HEK293T (cell line): ENCODE data around the gene KIF9.
A peak's percentile ranks its signal among the peaks of the same experiment; 100 is the strongest.
"Not testable (repeated sequence)": the region's sequence is repeated elsewhere in the genome, so short reads cannot be mapped to it uniquely, and the experiment has no call there.

Experiments
- CTCF ChIA-PET: fragments of 350-600 bp; formaldehyde crosslinking; extraction: SDS; loops from one replicate; lab custom pipeline; 2021; ENCODE audit warnings: antibody characterized with exemption, inconsistent platforms; lab: Yijun Ruan, JAX
- POLR2A ChIA-PET: fragments of 350-600 bp; formaldehyde crosslinking; extraction: SDS; loops from one replicate; lab custom pipeline; 2020; ENCODE audit warnings: antibody characterized with exemption, inconsistent platforms; lab: Yijun Ruan, JAX
- DNase-seq: peaks from one replicate; pipeline ENCODE4 v3.0.0; 2012; ENCODE audit warnings: mixed read lengths; ENCODE audit errors: extremely low spot score
- ARNT ChIP-seq: fragments of 450-650 bp; IDR thresholded peaks from 2 replicates; pipeline ENCODE4 v1.6.1; 2017; ENCODE audit warnings: mild to moderate bottlenecking
- BHLHE40 ChIP-seq: fragments of 450-650 bp; IDR thresholded peaks from 2 replicates; pipeline ENCODE4 v1.6.1; 2016; ENCODE audit warnings: mild to moderate bottlenecking, moderate library complexity, borderline replicate concordance
- CTBP1 ChIP-seq: fragments of 450-650 bp; IDR thresholded peaks from 2 replicates; pipeline ENCODE4 v1.6.1; 2016; ENCODE audit warnings: borderline replicate concordance
- ELF4 ChIP-seq: fragments of 450-650 bp; IDR thresholded peaks from 2 replicates; pipeline ENCODE4 v1.6.1; 2017; ENCODE audit warnings: antibody characterized with exemption
- FOXA1 ChIP-seq: fragments of 450-650 bp; IDR thresholded peaks from 2 replicates; pipeline ENCODE4 v1.6.1; 2016; ENCODE audit warnings: mild to moderate bottlenecking
- FOXK2 ChIP-seq: fragments of 450-650 bp; IDR thresholded peaks from 2 replicates; pipeline ENCODE4 v1.6.1; 2016; ENCODE audit warnings: mild to moderate bottlenecking
- FOXM1 ChIP-seq: fragments of 450-650 bp; IDR thresholded peaks from 2 replicates; pipeline ENCODE4 v1.6.1; 2017; ENCODE audit warnings: mild to moderate bottlenecking, borderline replicate concordance
- HDGF ChIP-seq: fragments of 450-650 bp; IDR thresholded peaks from 2 replicates; pipeline ENCODE4 v1.6.1; 2017; ENCODE audit warnings: antibody characterized with exemption, borderline replicate concordance
- L3MBTL2 ChIP-seq: fragments of 450-650 bp; conservative IDR thresholded peaks from 2 replicates; pipeline ENCODE4 v1.6.1; 2016; ENCODE audit warnings: mild to moderate bottlenecking
- LEF1 ChIP-seq: fragments of 450-650 bp; IDR thresholded peaks from 2 replicates; pipeline ENCODE4 v1.6.1; 2017; ENCODE audit warnings: mild to moderate bottlenecking, borderline replicate concordance
- NFRKB ChIP-seq: fragments of 450-650 bp; IDR thresholded peaks from 2 replicates; pipeline ENCODE4 v1.6.1; 2016; ENCODE audit warnings: mild to moderate bottlenecking, moderate library complexity
- PKNOX1 ChIP-seq: fragments of 450-650 bp; IDR thresholded peaks from 2 replicates; pipeline ENCODE4 v1.6.1; 2016
- SP1 ChIP-seq: fragments of 450-650 bp; IDR thresholded peaks from 2 replicates; pipeline ENCODE4 v1.6.1; 2017
- SUZ12 ChIP-seq: fragments of 450-650 bp; IDR thresholded peaks from 2 replicates; pipeline ENCODE4 v1.6.1; 2016; ENCODE audit warnings: mild to moderate bottlenecking
- TARDBP ChIP-seq: fragments of 450-650 bp; IDR thresholded peaks from 2 replicates; pipeline ENCODE4 v1.6.1; 2016
- ZNF384 ChIP-seq: fragments of 450-650 bp; IDR thresholded peaks from 2 replicates; pipeline ENCODE4 v1.6.1; 2016

The KIF9 gene

GRCh38 chr3:47282424-47283192, at the start of gene KIF9, which contains the start of gene KLHL18:
Gene KIF9 (minus strand): TSS chr3:47282799. CDS start chr3:47277374, 5,425 bp downstream.
Gene KLHL18 (plus strand): TSS chr3:47282944. CDS start chr3:47282966, 22 bp downstream.
- ChIA-PET POLR2A (interaction anchor here (0.9 to 1.0 kb wide), 3 partner anchors 11 to 118 kb away, joined by 3 read pairs; no protein-coding TSS in a partner anchor), CTCF (no interaction called here)
- TF ChIP-seq TARDBP (peak; percentile 87), L3MBTL2 (peak; percentile 92), ELF4 (peak; percentile 98), NFRKB (no peak), ARNT (no peak)
- DNase-seq: peak; percentile 92

- TF ChIP-seq BHLHE40: no peak
- no peak for TF ChIP-seq TARDBP
- TF ChIP-seq SUZ12: no peak
- no peak for TF ChIP-seq FOXM1
- TF ChIP-seq SP1: no peak
- TF ChIP-seq FOXA1: no peak
- TF ChIP-seq CTBP1: no peak
- TF ChIP-seq ARNT: no peak
- no peak for TF ChIP-seq L3MBTL2
- TF ChIP-seq FOXK2: no peak
- no peak for TF ChIP-seq ELF4
- no peak for TF ChIP-seq PKNOX1
- no peak for TF ChIP-seq HDGF
- TF ChIP-seq LEF1: no peak
- TF ChIP-seq ZNF384: no peak
- TF ChIP-seq NFRKB: no peak
- ChIA-PET POLR2A (no interaction called here), CTCF (interaction anchor here (0.6 to 2.2 kb wide), 9 partner anchors 10 to 513 kb away, joined by 3 to 10 read pairs (median 5); no protein-coding TSS in a partner anchor)
- DNase-seq: peak; percentile 76
Observed at GRCh38 chr3:47324278-47324865, 41.8 kb upstream of the KIF9 start.

GRCh38 chr3:47323431-47324277, 41.1 kb upstream of the KIF9 start:
- ChIA-PET POLR2A (no interaction called here), CTCF (interaction anchor here (0.6 to 2.2 kb wide), 9 partner anchors 9 to 514 kb away, joined by 3 to 10 read pairs (median 5); no protein-coding TSS in a partner anchor)
- no peak for DNase-seq
- TF ChIP-seq LEF1: no peak
- TF ChIP-seq SUZ12: no peak
- peak; percentile 91 for TF ChIP-seq ZNF384
- no peak for TF ChIP-seq BHLHE40

- ChIA-PET CTCF (no interaction called here), POLR2A (no interaction called here)
- TF ChIP-seq SUZ12 (no peak), HDGF (no peak), CTBP1 (no peak), TARDBP (no peak), BHLHE40 (no peak), ZNF384 (no peak), PKNOX1 (no peak), NFRKB (no peak), LEF1 (no peak), FOXK2 (no peak), ELF4 (no peak), FOXA1 (no peak), SP1 (no peak)
- no peak for DNase-seq
Observed at GRCh38 chr3:47319956-47320355, 37.4 kb upstream of the KIF9 start.

- ChIA-PET CTCF (no interaction called here), POLR2A (no interaction called here)
- no peak for TF ChIP-seq NFRKB
- DNase-seq: no peak
Observed at GRCh38 chr3:47318916-47319315, 36.3 kb upstream of the KIF9 start.

DNA sequence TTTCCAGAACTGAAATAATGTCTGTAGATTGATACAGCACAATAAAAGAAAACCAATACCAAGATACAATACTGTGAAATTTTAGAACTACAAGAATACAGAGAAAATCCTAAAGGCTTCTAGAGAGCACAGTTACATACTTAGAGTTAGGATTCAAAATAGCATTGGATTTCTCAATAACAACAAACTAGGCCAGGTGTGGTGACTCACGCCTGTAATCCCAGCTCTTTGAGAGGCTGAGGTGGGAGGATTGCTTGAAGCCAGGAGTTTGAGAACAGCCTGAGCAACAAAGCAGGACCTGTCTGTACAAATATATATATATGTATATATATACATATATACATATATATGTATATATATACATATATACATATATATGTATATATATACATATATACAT, 33.6 kb upstream of the KIF9 start:
- CTCF ChIA-PET, DNase-seq: not testable (repeated sequence)

More for the DNA sequence above, 33.6 kb upstream of the KIF9 start:
- POLR2A ChIA-PET: not testable (repeated sequence)
